Esophagus squamous epithelium (tissue), 4 donors: ENCODE measurements around the gene TTC3.

Source experiments
- POLR2A ChIP-seq, 4 donors: fragments of 450-650 bp; IDR thresholded peaks; one replicate each; pipeline ENCODE4 v1.6.1; 2017; ENCODE audit warnings: antibody characterized with exemption in 4 of 4, mild to moderate bottlenecking in 4 of 4, moderate library complexity in 3 of 4
- TF ChIP-seq, protein P1 (sequence below), 6 experiments: fragments of 450-650 bp in 4 of 6; fragments of 200-600 bp in 2 of 6; sonication (generic) in 2 of 6; IDR thresholded peaks; one replicate each; pipeline ENCODE4 v1.5.1; 2016 to 2019; ENCODE audit warnings: antibody characterized with exemption in 6 of 6, mild to moderate bottlenecking in 4 of 6, moderate library complexity in 4 of 6

DNA sequence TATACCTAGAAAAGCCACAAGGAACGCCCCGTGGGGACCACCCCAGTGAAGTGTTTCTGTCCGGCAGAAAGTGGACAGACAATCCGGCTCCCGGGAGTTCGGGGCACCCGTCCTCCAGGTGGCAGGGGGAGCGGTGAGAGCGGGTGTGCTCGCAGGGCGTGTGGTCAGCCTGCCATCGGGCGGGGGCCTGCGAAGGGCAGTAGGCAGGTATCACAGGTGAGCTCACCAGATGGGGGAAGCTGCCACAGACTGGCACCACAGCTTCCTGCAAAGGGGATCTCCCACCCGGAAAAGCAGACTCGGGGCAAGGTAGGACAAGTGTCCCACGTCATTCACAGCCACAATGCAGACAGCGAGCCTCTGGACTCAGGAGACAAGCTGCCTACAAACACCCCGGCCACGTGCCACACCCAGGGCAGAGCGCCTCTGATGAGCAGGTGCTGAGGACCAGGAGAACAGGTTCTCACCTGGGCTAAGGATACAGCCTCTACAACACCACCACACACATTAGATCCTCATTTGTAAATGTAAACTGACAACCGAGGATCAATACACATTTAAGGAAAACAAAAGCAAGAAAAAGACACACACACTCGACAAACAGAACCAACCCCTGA, 157.7 kb downstream of the TTC3 start:
- TF ChIP-seq POLR2A (IDR thresholded peaks at IDR 0.05): no peak
- TF ChIP-seq, protein P1, sequence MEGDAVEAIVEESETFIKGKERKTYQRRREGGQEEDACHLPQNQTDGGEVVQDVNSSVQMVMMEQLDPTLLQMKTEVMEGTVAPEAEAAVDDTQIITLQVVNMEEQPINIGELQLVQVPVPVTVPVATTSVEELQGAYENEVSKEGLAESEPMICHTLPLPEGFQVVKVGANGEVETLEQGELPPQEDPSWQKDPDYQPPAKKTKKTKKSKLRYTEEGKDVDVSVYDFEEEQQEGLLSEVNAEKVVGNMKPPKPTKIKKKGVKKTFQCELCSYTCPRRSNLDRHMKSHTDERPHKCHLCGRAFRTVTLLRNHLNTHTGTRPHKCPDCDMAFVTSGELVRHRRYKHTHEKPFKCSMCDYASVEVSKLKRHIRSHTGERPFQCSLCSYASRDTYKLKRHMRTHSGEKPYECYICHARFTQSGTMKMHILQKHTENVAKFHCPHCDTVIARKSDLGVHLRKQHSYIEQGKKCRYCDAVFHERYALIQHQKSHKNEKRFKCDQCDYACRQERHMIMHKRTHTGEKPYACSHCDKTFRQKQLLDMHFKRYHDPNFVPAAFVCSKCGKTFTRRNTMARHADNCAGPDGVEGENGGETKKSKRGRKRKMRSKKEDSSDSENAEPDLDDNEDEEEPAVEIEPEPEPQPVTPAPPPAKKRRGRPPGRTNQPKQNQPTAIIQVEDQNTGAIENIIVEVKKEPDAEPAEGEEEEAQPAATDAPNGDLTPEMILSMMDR (IDR thresholded peaks at IDR 0.05): no peak
